HG03039 (cell line): ENCODE measurements around the gene CHTF18.

ENCODE experiments used
- ATAC-seq: cut with Tn5 transposase; IDR thresholded peaks from one replicate; pipeline ENCODE4 v1.9.1; 2021; ENCODE audit warnings: mild to moderate bottlenecking, moderate library complexity; ENCODE audit not compliant: unreplicated experiment

CHTF18 gene

GRCh38 chr16:843771-844170 is 55.4 kb downstream of the CHTF18 start:
- no peak for ATAC-seq

DNA sequence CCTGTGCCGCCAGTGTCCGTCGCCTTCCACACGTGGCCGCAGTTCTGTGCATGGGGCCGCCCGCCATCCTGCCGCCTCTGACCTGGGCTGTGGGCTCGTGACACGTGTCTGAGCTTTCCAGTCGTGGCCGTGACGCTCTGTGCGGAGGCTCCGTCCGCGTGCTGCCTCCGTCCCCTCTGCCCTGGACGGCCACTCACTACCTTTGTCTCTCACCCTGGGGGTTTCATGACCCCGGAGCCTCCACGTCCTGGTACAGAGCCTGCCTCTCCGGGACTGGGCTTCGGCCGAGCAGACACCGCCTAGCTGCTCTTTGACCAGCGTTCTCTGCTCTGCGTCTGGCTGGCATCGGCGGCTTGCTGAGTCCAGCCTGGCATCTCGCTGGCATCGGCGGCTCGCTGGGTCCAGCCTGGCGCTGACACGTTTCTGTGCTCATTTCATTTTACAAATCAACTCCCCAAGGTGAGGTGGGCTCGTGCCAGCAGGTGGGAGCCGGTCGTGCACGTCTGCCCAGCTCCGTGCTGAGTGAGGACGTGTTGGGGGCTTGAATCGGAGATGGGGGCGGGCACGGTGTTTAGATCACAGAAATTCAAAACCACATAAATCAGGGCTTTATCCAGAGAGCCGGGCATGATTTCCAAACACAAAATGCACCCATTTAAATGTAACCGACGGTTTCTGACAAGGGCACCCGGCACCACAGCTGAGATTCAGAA is 56.4 kb downstream of the CHTF18 start:
- ATAC-seq: no peak

DNA sequence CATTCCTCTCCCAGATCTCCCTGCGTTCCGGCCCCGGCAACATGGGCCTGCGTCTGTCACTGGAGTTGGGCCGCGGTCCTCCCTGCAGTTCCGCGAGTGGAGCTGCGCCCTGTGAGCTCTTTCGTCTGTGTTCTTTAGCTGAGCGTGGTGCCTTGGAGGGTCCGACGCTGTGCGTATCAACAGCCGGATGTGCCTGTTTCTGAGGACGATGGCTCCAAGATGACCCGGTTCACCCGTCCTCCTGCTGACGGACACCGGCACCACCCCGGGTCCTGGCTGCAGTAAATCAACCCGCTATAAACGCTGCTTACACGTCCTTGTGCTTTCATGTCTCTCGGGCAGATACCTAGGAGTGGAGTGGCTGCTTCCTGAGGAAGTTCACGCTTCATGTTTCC is 56.9 kb downstream of the CHTF18 start:
- ATAC-seq: no peak

- ATAC-seq: no peak
Measured at GRCh38 chr16:847151-847550, 58.7 kb downstream of the CHTF18 start.
